Stomach (tissue), 4 donors: Measurements from ENCODE around the gene WHAMM.

Experiments
- EP300 ChIP-seq: sonication (generic); formaldehyde crosslinking; IDR thresholded peaks from one replicate; pipeline ENCODE4 v1.6.1; 2017; ENCODE audit warnings: antibody characterized with exemption
- POLR2A ChIP-seq, 4 donors: fragments of 450-650 bp; IDR thresholded peaks; one replicate each; pipeline ENCODE4 v1.6.1; 2016; ENCODE audit warnings: antibody characterized with exemption in 4 of 4, control low read depth in 2 of 4, mild to moderate bottlenecking in 1 of 4, moderate library complexity in 1 of 4
- POLR2AphosphoS5 ChIP-seq, 3 donors: sonication (generic); formaldehyde crosslinking; IDR thresholded peaks; one replicate each; pipeline ENCODE4 v1.6.1; 2016; ENCODE audit warnings: antibody characterized with exemption in 3 of 3
- TF ChIP-seq, protein P1 (sequence below), 7 experiments: fragments of 450-650 bp in 4 of 7; fragments of 200-600 bp in 3 of 7; sonication (generic) in 3 of 7; IDR thresholded peaks; one replicate each; pipeline ENCODE4 v1.5.1; 2016 to 2019; ENCODE audit warnings: antibody characterized with exemption in 7 of 7, control low read depth in 2 of 7, mild to moderate bottlenecking in 1 of 7

DNA sequence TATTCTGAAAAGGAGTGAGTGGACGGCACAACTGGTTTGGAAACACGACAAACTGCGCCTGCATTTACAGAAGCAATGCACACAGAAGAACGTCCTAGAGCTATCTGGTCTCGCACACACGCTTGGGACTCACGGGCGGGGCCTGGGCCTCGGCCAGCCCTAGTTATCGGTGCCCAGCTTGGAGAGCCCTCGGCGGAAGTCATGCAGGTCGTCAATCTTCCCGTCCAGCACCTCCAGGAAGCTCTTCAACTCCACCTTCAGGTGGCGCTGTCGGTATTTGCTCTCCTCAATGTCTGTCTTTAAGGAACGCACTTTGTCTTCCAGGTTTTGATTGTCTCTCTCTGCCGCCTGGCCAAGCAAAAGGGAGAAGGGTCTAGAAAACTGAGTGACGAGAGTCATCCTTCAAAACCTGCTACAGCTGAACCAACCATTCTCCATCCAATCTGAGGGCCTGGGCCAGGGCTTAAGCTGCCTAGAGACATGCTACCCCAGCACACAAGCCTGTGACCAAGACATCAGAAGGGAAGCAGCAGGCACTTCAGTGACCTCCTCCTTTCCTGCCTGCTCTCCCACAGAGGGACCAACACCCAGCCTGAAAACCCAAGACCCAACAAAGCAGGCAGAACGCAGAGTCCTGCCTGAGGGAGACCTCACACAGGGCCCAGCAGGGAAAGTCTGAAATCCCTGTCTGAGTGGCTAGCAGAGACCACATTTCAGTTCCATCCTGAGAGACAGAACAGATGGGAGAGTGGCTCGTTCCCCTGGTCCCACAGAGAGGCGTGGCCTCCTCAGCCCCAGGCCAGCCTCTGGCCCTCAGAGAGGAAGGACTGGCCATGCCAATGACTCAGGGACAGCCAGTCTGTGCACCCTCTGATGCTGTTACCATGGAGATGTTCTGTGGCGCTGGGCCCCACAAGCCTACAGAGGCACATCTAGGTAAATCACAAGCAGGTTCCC is 40.4 kb downstream of the WHAMM start:
- TF ChIP-seq, protein P1, sequence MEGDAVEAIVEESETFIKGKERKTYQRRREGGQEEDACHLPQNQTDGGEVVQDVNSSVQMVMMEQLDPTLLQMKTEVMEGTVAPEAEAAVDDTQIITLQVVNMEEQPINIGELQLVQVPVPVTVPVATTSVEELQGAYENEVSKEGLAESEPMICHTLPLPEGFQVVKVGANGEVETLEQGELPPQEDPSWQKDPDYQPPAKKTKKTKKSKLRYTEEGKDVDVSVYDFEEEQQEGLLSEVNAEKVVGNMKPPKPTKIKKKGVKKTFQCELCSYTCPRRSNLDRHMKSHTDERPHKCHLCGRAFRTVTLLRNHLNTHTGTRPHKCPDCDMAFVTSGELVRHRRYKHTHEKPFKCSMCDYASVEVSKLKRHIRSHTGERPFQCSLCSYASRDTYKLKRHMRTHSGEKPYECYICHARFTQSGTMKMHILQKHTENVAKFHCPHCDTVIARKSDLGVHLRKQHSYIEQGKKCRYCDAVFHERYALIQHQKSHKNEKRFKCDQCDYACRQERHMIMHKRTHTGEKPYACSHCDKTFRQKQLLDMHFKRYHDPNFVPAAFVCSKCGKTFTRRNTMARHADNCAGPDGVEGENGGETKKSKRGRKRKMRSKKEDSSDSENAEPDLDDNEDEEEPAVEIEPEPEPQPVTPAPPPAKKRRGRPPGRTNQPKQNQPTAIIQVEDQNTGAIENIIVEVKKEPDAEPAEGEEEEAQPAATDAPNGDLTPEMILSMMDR (IDR thresholded peaks at IDR 0.05): peak in 5 of 7 experiments; percentile 43 to 78 (median 70)
- TF ChIP-seq POLR2A (IDR thresholded peaks at IDR 0.05) (no peak), POLR2AphosphoS5 (IDR thresholded peaks at IDR 0.05) (peak in 1 of 3 donors; percentile 79), EP300 (no peak)
